Measurements from ENCODE around the gene RALGPS2. TPM values are rescaled to one million over a fixed set of nuclear protein-coding genes. Genes with fewer than 3 reads are reported as not detected.

The RALGPS2 gene
- total RNA-seq, 1 donor from 2014 or later: 64.8 TPM

DNA sequence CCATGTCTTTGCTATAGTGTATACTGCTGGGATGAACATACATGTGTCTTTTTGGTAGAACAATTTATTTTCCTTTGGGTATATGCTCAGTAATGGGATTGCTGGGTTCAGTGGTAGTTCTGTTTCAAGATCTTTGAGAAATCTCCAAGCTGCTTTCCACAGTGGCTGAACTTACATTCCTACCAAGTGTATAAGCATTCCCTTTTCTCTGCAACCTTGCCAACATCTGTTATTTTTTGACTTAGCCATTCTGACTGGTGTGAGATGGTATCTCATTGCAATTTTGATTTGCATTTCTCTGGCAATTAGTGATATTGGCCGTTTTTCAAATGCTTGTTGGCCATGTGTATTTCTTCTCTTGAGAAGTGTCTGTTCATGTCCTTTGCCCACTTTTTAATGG lies 183.3 kb downstream of the RALGPS2 start:
- FAIRE-seq (no peak), DNase-seq (ENCODE audit: low spot score in 2 of 2) (no peak)

DNA sequence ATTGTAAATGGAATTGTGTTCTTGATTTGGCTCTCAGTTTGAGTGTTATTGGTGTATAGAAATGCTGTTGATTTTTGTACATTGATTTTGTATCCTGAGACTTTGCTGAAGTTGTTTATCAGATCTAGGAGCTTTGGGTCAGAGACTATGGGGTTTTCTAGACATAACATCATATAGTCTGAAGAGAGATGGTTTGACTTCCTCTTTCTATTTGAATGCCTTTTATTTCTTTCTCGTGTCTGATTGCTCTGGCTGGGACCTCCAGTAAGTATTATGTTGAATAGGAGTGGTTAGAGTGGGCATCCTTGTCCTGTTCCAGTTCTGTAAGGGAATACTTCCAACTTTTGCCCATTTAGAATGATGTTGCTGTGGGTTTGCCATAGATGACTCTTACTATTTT lies 185.0 kb downstream of the RALGPS2 start:
- DNase-seq (ENCODE audit: low spot score in 2 of 2): no peak
- no peak for FAIRE-seq

- DNase-seq (ENCODE audit: low spot score in 2 of 2) (no peak), FAIRE-seq (no peak)
Observed at GRCh38 chr1:178912597-178912996, 187.6 kb downstream of the RALGPS2 start.

GRCh38 chr1:178916448-178917174 lies 191.6 kb downstream of the RALGPS2 start:
- DNase-seq (ENCODE audit: low spot score in 2 of 2): no peak

GRCh38 chr1:178918308-178918707 lies 193.3 kb downstream of the RALGPS2 start:
- FAIRE-seq (no peak), DNase-seq (ENCODE audit: low spot score in 2 of 2) (no peak)

More at GRCh38 chr1:178916448-178917174, 191.6 kb downstream of the RALGPS2 start:
- no peak for FAIRE-seq

DNA sequence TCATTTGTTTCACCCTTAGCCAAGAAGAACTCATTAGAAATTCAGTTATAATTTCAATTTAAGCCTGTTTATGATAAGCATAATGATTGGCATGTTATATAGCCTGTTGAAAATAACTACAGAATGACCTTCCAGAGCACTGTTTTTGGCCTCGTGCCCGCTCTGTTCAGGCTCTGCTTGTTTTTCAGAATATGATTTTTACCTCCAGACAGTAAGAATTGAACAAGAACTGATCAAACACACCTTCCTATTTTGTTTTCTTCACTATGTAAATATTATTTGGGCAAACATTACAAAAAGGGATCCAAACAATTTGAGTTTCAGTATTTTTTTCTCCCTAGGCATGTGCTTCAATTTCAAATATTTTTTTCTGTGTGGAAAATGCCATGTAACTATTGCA lies 193.9 kb downstream of the RALGPS2 start:
- FAIRE-seq (no peak), DNase-seq (ENCODE audit: low spot score in 2 of 2) (no peak)

DNA sequence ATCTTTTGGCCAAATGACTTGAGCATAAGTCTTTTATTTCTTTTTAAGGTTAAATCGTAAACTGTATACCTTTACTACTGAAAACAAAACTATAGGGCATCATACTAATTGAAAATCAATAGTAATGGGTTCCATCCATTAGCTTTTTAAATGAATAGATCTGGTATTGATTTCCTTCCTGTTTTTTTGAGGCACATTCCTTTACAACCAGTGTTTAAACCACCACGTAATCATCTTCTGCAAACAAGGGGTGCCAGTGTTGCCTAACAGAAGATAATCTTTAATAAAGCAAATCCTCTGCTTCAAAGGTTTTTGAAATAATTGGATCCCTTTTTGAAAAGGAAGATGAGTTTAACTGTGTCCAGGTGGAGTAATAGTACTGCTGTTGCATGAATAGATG lies 194.5 kb downstream of the RALGPS2 start:
- DNase-seq (ENCODE audit: low spot score in 2 of 2) (no peak), FAIRE-seq (no peak)

- FAIRE-seq (no peak), DNase-seq (ENCODE audit: low spot score in 2 of 2) (no peak)
Observed at GRCh38 chr1:178921499-178921898, 196.5 kb downstream of the RALGPS2 start.

GRCh38 chr1:178923512-178923911 lies 198.5 kb downstream of the RALGPS2 start:
- DNase-seq (ENCODE audit: low spot score in 2 of 2) (no peak), FAIRE-seq (no peak)

DNA sequence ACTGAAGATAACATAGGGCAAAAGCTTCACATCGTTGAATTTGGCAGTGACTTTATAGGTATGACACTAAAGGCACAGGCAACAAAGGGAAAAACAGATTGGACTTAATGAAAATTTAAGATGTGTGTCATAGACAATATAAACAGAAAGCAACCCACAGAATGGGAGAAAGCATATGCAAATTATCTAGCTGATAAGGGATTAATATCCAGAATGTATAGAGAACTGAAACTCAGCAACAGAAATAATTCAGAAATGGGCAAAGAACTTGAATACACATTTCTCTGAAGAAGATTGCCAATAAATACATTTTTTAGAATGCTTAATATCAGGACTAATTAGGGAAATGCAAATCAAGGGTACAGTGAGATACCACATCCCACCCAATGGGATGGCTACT lies 201.0 kb downstream of the RALGPS2 start:
- FAIRE-seq (no peak), DNase-seq (ENCODE audit: low spot score in 2 of 2) (no peak)

GRCh38 chr1:178927003-178927402 lies 202.0 kb downstream of the RALGPS2 start:
- DNase-seq (ENCODE audit: low spot score in 2 of 2) (no peak), FAIRE-seq (no peak)

DNA sequence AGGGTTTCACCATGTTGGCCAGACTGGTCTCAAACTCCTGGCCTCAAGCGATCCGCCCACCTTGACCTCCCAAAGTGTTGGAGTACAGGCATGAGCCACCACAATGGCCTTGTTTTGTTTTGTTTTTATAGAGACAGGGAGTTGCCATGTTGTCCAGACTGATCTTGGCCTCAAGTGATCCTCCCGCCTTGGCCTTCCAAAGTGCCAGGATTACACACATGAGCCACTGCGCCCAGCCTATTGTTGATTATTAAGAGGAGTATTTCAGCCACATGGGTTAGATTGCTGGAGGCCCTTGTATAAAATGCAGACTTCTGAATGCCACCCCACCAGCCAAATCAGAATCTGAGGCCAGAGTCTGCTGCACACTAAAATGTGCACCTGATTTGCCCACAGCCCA lies 203.0 kb downstream of the RALGPS2 start:
- FAIRE-seq (no peak), DNase-seq (ENCODE audit: low spot score in 2 of 2) (no peak)

DNA sequence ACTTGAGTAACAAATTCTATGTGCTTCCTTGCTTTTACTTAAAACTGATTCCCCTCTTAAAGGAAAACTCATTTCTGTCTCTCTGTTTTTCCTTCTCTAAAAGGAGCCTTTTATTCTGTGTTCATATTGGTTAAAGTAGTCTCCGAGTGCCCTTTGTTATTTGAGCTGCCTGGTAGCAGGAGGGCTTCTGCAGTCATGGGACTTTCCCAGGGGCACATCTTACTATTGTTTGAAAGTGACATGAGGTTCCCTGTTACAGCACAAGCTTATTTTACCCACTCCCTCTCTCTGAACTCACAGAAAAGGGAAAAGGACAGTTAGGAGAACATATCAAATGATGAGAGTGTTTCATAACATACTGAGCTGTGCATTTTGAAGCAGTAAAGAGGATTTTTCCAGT lies 203.9 kb downstream of the RALGPS2 start:
- DNase-seq (ENCODE audit: low spot score in 2 of 2) (no peak), FAIRE-seq (no peak)

DNA sequence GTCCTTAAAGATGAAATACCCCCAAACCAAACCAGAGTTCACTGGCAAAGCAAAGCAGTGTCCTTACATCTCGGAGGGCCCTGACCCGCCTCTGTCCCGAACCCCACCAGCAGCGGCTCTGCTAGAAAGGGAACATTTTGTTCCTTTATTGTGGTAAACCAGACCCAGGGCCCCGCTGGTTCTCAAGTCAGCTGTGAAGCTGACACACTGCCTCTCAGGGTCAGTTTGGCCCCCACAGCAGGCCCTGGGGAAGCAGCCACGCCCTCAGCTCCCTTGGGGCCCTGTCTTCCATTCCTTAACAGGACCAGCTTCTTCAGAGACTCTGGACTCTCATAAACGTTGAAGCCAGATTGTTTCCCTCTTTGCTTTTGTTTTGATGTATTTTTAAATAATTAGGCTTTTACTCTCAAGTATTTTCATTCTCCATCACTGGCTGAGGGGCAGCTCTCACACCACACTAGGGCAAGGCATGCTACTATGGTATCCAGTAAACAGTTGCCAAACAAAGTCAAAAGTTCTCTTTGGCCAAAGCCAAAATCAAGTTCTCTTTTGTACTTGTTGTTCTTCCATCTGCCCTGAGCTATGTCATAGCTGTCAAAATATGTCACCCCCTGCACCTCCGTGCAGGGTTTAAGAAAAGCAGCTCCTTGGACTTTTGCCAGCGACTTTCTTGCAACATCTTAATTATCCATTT lies 207.0 kb downstream of the RALGPS2 start:
- no peak for DNase-seq (ENCODE audit: low spot score in 2 of 2)
- FAIRE-seq: no peak

- FAIRE-seq: no peak
- DNase-seq (ENCODE audit: low spot score in 2 of 2): no peak
Observed at GRCh38 chr1:178932552-178932906, 207.5 kb downstream of the RALGPS2 start.

GRCh38 chr1:178933105-178933561 lies 208.1 kb downstream of the RALGPS2 start:
- no peak for DNase-seq (ENCODE audit: low spot score in 2 of 2)
- no peak for FAIRE-seq

- DNase-seq (ENCODE audit: low spot score in 2 of 2) (no peak), FAIRE-seq (no peak)
Observed at GRCh38 chr1:178933709-178934490, 208.9 kb downstream of the RALGPS2 start.

DNA sequence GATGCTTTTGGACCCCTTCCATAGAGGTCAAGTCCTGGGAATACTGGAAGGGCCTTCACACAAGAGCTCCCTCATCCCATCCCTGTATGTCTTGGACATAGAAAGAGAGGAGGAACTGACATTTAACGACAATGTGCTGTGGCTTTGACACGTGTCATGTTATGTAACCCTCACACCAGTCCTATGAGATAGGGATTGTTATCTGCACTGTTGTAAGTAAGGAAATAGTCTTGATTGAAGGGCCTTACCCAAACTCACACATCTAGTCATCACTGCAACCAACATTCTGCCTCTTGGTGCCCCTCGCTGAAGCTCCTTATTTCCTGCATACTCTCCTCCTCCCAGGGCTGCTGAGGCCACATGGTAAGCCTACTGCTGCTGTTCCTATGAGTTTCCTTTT lies 209.5 kb downstream of the RALGPS2 start:
- DNase-seq (ENCODE audit: low spot score in 2 of 2): no peak
- no peak for FAIRE-seq

DNA sequence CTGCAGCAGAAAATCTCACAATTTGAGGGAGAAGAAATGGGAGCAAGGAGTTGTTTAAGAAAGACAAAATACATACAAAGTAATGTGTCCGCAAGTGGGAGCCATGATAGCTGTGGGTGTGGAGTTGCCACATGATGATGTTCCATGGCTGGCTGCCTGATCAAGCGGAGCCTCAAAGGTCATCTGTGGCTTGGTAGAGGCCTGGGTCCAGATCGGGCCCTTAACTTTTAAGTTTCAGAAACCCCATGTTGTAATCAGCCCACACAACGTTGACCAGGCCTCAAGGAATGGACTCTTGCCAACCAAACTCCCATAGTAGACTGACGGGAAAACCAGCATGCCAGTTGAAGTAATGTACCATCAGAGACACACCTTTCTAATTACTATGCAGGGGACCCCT lies 210.6 kb downstream of the RALGPS2 start:
- no peak for FAIRE-seq
- no peak for DNase-seq (ENCODE audit: low spot score in 2 of 2)

- FAIRE-seq: no peak
Observed at GRCh38 chr1:178937695-178938094, 212.7 kb downstream of the RALGPS2 start.

More at GRCh38 chr1:178937695-178938094, 212.7 kb downstream of the RALGPS2 start:
- DNase-seq (ENCODE audit: low spot score in 2 of 2): no peak

Data from frontal cortex (tissue), 4 donors.